HEK293 (cell line): ENCODE measurements around the gene SLC3A2.

Source experiments
- CTCF ChIA-PET: fragments of 350-600 bp; formaldehyde crosslinking; extraction: SDS; loops from one replicate; lab custom pipeline; 2021; ENCODE audit warnings: antibody characterized with exemption; lab: Yijun Ruan, JAX
- POLR2A ChIA-PET: fragments of 300-600 bp; formaldehyde crosslinking; extraction: SDS; loops from one replicate; lab custom pipeline; 2020; ENCODE audit warnings: antibody characterized with exemption, inconsistent platforms; lab: Yijun Ruan, JAX
- H3K27ac ChIP-seq: fragments of 200-500 bp; sonication (Bioruptor generic); 2 replicates; pipeline ENCODE4 v1.5.1; 2014; ENCODE audit warnings: low read depth, low read length, control low read depth, inconsistent platforms; ENCODE audit errors: extremely low read depth
- H3K36me3 ChIP-seq, 2 experiments: fragments of 200-500 bp in 1 of 2; sonication (Bioruptor generic) in 1 of 2; 1 replicate in 1 of 2; 2 replicates in 1 of 2; pipeline ENCODE4 v1.5.1; 2014 to 2017; ENCODE audit warnings: inconsistent platforms in 2 of 2, low read length in 2 of 2; ENCODE audit not compliant: control insufficient read depth in 2 of 2, insufficient read depth in 1 of 2
- H3K4me1 ChIP-seq: fragments of 200-500 bp; sonication (Bioruptor generic); 2 replicates; pipeline ENCODE4 v1.5.1; 2014; ENCODE audit warnings: mild to moderate bottlenecking, low read length, inconsistent platforms; ENCODE audit not compliant: control insufficient read depth, insufficient read depth
- H3K4me3 ChIP-seq: 2 replicates; pipeline ENCODE4 v1.5.1; 2011; ENCODE audit warnings: low read depth, mild to moderate bottlenecking, control low read depth, low read length, moderate library complexity
- H3K9me3 ChIP-seq: fragments of 200-500 bp; sonication (Bioruptor generic); 2 replicates; pipeline ENCODE4 v1.5.1; 2014; ENCODE audit warnings: low read depth, low read length, inconsistent platforms; ENCODE audit not compliant: control insufficient read depth, insufficient read depth
- AEBP2 ChIP-seq: fragments of 450-650 bp; formaldehyde crosslinking; IDR thresholded peaks from 2 replicates; pipeline ENCODE4 v1.5.1; 2016; ENCODE audit warnings: missing biosample characterization, missing genetic modification characterization, borderline replicate concordance
- HOXD13 ChIP-seq: sonication (generic); formaldehyde crosslinking; IDR thresholded peaks from 2 replicates; pipeline ENCODE4 v1.8.0; 2022; ENCODE audit warnings: missing genetic modification reagents, borderline replicate concordance
- PRDM4 ChIP-seq: fragments of 450-650 bp; formaldehyde crosslinking; IDR thresholded peaks from 2 replicates; pipeline ENCODE4 v1.5.1; 2017; ENCODE audit warnings: missing biosample characterization, missing genetic modification characterization
- SP3 ChIP-seq: fragments of 450-650 bp; formaldehyde crosslinking; IDR thresholded peaks from 2 replicates; pipeline ENCODE4 v1.5.1; 2016; ENCODE audit warnings: missing biosample characterization, missing genetic modification characterization
- ZBTB11 ChIP-seq: fragments of 450-650 bp; formaldehyde crosslinking; conservative IDR thresholded peaks from 2 replicates; pipeline ENCODE4 v1.5.1; 2016; ENCODE audit warnings: low read depth, missing biosample characterization, missing genetic modification characterization
- ZEB2 ChIP-seq: fragments of 450-650 bp; formaldehyde crosslinking; IDR thresholded peaks from 2 replicates; pipeline ENCODE4 v1.5.1; 2016; ENCODE audit warnings: missing biosample characterization, missing genetic modification characterization
- ZNF18 ChIP-seq: fragments of 450-650 bp; formaldehyde crosslinking; IDR thresholded peaks from 2 replicates; pipeline ENCODE4 v1.5.1; 2016; ENCODE audit warnings: missing biosample characterization, missing genetic modification characterization
- ZNF302 ChIP-seq: fragments of 450-650 bp; formaldehyde crosslinking; IDR thresholded peaks from 2 replicates; pipeline ENCODE4 v1.5.1; 2016; ENCODE audit warnings: missing biosample characterization, missing genetic modification characterization, low read depth
- ZNF335 ChIP-seq: fragments of 450-650 bp; formaldehyde crosslinking; conservative IDR thresholded peaks from 2 replicates; pipeline ENCODE4 v1.5.1; 2016; ENCODE audit warnings: missing biosample characterization, missing genetic modification characterization
- ZNF366 ChIP-seq: fragments of 450-650 bp; formaldehyde crosslinking; conservative IDR thresholded peaks from 2 replicates; pipeline ENCODE4 v1.5.1; 2016; ENCODE audit warnings: missing biosample characterization, missing genetic modification characterization
- ZNF426 ChIP-seq: fragments of 450-650 bp; formaldehyde crosslinking; IDR thresholded peaks from 2 replicates; pipeline ENCODE4 v1.5.1; 2017; ENCODE audit warnings: missing biosample characterization, missing genetic modification characterization, mild to moderate bottlenecking, inconsistent platforms, moderate library complexity
- ZNF449 ChIP-seq: fragments of 450-650 bp; formaldehyde crosslinking; IDR thresholded peaks from 2 replicates; pipeline ENCODE4 v1.5.1; 2017; ENCODE audit warnings: missing biosample characterization, mild to moderate bottlenecking, missing genetic modification characterization, moderate library complexity
- ZNF518A ChIP-seq: fragments of 450-650 bp; formaldehyde crosslinking; conservative IDR thresholded peaks from 2 replicates; pipeline ENCODE4 v1.5.1; 2016; ENCODE audit warnings: low read depth, missing biosample characterization, missing genetic modification characterization
- ZNF548 ChIP-seq: fragments of 450-650 bp; formaldehyde crosslinking; IDR thresholded peaks from 2 replicates; pipeline ENCODE4 v1.5.1; 2016; ENCODE audit warnings: missing biosample characterization, missing genetic modification characterization
- ZNF610 ChIP-seq: fragments of 450-650 bp; formaldehyde crosslinking; IDR thresholded peaks from 2 replicates; pipeline ENCODE4 v1.5.1; 2016; ENCODE audit warnings: missing biosample characterization, missing genetic modification characterization, borderline replicate concordance
- ZNF629 ChIP-seq: fragments of 450-650 bp; formaldehyde crosslinking; IDR thresholded peaks from 2 replicates; pipeline ENCODE4 v1.5.1; 2017; ENCODE audit warnings: missing biosample characterization, missing genetic modification characterization
- ZNF654 ChIP-seq: fragments of 450-650 bp; formaldehyde crosslinking; IDR thresholded peaks from 2 replicates; pipeline ENCODE4 v1.5.1; 2016; ENCODE audit warnings: low read depth, missing biosample characterization, missing genetic modification characterization
- ZNF670 ChIP-seq: fragments of 450-650 bp; formaldehyde crosslinking; IDR thresholded peaks from 2 replicates; pipeline ENCODE4 v1.5.1; 2016; ENCODE audit warnings: missing biosample characterization, missing genetic modification characterization, low read depth
- ZSCAN18 ChIP-seq: fragments of 450-650 bp; formaldehyde crosslinking; IDR thresholded peaks from 2 replicates; pipeline ENCODE4 v1.5.1; 2016; ENCODE audit warnings: missing biosample characterization, missing genetic modification characterization

The SLC3A2 gene

GRCh38 chr11:62902932-62903331 lies 22.2 kb downstream of the SLC3A2 start (continued):
- no peak for TF ChIP-seq ZNF518A (tag by site-specific recombination)
- no peak for TF ChIP-seq ZNF18
- no peak for TF ChIP-seq ZEB2 (tag by site-specific recombination)

GRCh38 chr11:62905296-62905695 lies 24.6 kb downstream of the SLC3A2 start:
- POLR2A ChIA-PET, result interaction anchor here (0.5 to 1.0 kb wide), 4 partner anchors 64 to 735 kb away, joined by 4 to 7 read pairs (median 5); no protein-coding TSS in a partner anchor
- H3K4me1 ChIP-seq, result no peaks in the 10 kb centered on the region
- CTCF ChIA-PET, result interaction anchor here (0.6 to 9.1 kb wide), 41 partner anchors 8 to 732 kb away, joined by 3 to 450 read pairs (median 8); partner anchors contain the start of genes CHRM1 and SLC22A8
- H3K27ac ChIP-seq, result no peak overlapping the region
- H3K4me3 ChIP-seq, result no peak overlapping the region
- H3K36me3 ChIP-seq, result no peaks in the 10 kb centered on the region
- H3K9me3 ChIP-seq, result no peaks in the 10 kb centered on the region
- TF ChIP-seq HOXD13 (no peak), AEBP2 (tag by site-specific recombination) (no peak), ZNF426 (tag by site-specific recombination) (no peak), ZBTB11 (tag by site-specific recombination) (no peak), ZNF302 (tag by site-specific recombination) (no peak), SP3 (tag by site-specific recombination) (no peak), ZNF366 (tag by site-specific recombination) (no peak), ZNF610 (tag by site-specific recombination) (no peak), PRDM4 (no peak), ZNF335 (tag by site-specific recombination) (no peak), ZNF629 (no peak), ZNF548 (no peak), ZSCAN18 (no peak), ZNF449 (no peak), ZNF670 (no peak), ZNF654 (tag by site-specific recombination) (no peak)
